ENCODE measurements around the gene VCAN.

Gene VCAN

GRCh38 chr5:83576341-83576740, 104.8 kb downstream of the VCAN start:
- DNase-seq, result no peak

- DNase-seq, result no peak
Measured at GRCh38 chr5:83577036-83577636, 105.6 kb downstream of the VCAN start.

GRCh38 chr5:83583859-83584258, 112.3 kb downstream of the VCAN start:
- no peak for DNase-seq

GRCh38 chr5:83586874-83587776, 115.6 kb downstream of the VCAN start:
- no peak for DNase-seq

GRCh38 chr5:83589786-83590185, 118.2 kb downstream of the VCAN start:
- peak; percentile 21 for DNase-seq

- no peak for DNase-seq
Measured at GRCh38 chr5:83590966-83591365, 119.4 kb downstream of the VCAN start.

GRCh38 chr5:83595217-83595616, 123.7 kb downstream of the VCAN start:
- DNase-seq, result no peak

GRCh38 chr5:83608122-83608521, 136.6 kb downstream of the VCAN start:
- DNase-seq, result peak; percentile 34

- no peak for DNase-seq
Measured at GRCh38 chr5:83614841-83615240, 143.3 kb downstream of the VCAN start.

- no peak for DNase-seq
Measured at GRCh38 chr5:83628360-83628759, 156.8 kb downstream of the VCAN start.
